Measurements from ENCODE around the gene MXRA7.

The MXRA7 gene

GRCh38 chr17:76672270-76672851 lies 38.4 kb downstream of the MXRA7 start:
- DNase-seq (ENCODE audit: low read depth) = no peak
- no peak for TF ChIP-seq CTCF (IDR thresholded peaks at IDR 0.05; ENCODE audit: low read depth, low read length, missing control alignments)
- peak overlapping the region; percentile 66 for H3K4me3 ChIP-seq (ENCODE audit: low read depth, low read length)

- no peak for TF ChIP-seq CTCF (IDR thresholded peaks at IDR 0.05; ENCODE audit: low read depth, low read length, missing control alignments)
- peak overlapping the region; percentile 66 for H3K4me3 ChIP-seq (ENCODE audit: low read depth, low read length)
Measured at GRCh38 chr17:76671912-76672262, 38.9 kb downstream of the MXRA7 start.

GRCh38 chr17:76671123-76671911 lies 39.4 kb downstream of the MXRA7 start:
- peak overlapping the region; percentile 66 for H3K4me3 ChIP-seq (ENCODE audit: low read depth, low read length)
- peak; percentile 100 for DNase-seq (ENCODE audit: low read depth)
- no peak for TF ChIP-seq CTCF (IDR thresholded peaks at IDR 0.05; ENCODE audit: low read depth, low read length, missing control alignments)

More at GRCh38 chr17:76671912-76672262, 38.9 kb downstream of the MXRA7 start:
- DNase-seq (ENCODE audit: low read depth) = no peak

DNA sequence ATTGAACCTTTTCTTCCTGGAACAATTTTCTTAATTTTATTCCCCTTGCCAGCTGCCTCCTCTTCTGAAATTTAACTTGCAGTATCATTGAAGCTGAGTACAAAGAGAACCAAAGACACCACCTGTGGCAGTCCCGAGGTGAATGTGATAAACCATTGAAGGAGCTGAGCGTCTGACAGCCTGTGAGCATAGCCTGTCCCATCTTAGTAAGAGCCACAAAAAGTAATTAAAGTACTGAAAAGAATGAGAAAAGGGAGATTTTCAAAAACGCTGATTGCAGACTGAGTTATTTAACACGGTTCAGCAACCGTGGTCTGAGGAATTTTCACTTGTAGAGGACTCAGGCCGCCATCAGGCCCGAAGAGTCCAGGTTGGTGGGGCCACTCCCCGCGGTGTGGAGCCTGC lies 40.0 kb downstream of the MXRA7 start:
- no peak for TF ChIP-seq CTCF (IDR thresholded peaks at IDR 0.05; ENCODE audit: low read depth, low read length, missing control alignments)
- H3K4me3 ChIP-seq (ENCODE audit: low read depth, low read length) = no peak overlapping the region

DNA sequence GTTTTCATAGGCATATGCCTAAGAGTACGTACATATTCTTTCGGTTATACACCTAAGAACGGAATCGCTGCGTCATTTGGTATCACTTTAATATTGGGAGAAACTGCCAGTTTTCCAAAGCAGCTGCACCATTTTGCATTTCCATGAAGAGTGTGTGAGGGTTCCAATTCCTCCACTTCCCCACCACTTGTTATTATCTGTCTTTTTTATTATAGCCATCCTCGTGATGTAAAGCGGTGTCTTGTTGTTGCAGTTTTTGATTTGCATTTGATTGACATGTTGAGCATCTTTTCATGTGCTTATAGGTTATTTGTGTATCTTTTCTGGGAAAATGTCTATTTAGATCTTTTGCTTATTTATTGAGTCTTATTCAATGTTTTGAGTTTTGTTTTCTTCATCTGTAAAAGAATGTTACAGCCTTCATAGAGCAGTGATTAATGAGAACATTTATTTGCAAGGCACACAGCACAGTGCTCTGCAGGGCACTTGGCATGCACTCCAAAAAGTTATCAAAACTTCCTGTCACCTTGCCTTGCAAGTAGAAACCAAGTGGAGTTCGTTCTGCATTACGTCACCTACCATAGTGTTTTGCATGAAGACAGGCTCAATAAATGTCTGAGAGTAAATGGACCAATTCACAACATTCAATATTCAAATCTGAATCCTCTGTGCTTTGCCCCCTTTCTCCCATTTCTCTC lies 40.6 kb downstream of the MXRA7 start:
- TF ChIP-seq CTCF (IDR thresholded peaks at IDR 0.05; ENCODE audit: low read depth, low read length, missing control alignments) = no peak
- no peak for DNase-seq (ENCODE audit: low read depth)
- no peak overlapping the region for H3K4me3 ChIP-seq (ENCODE audit: low read depth, low read length)

More for the DNA sequence above, 40.0 kb downstream of the MXRA7 start:
- DNase-seq (ENCODE audit: low read depth) = no peak

DNA sequence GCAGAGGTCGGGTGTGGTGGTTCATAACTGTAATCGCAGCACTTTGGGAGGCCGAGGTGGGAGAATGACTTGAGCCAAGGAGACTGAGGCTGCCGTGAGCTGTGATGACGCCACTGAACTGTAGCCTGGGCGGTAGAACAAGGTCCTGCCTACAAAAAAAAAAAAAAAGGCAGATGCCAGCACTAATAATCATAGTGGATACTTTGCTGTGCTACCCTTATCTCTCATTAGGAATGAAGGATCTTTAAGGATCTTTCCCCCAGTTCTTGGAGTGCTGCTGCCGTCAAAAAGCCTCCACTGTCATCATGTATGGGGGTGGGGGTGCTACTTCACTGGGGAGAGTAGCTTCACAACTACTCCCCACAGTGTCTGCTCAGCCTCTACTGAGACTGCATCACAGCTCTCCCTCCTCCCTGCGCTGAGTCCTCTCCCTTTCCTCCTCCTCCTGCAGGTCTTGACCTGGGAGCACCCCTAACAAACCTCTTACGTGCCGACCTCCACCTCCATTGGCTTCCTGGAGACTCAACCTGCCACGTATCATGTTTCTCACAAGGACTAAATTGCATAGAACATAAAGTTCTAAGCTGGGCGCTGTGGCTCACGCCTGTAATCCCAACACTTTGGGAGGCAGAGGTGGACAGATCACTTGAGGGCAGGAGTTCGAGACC lies 42.8 kb downstream of the MXRA7 start:
- TF ChIP-seq CTCF (IDR thresholded peaks at IDR 0.05; ENCODE audit: low read depth, low read length, missing control alignments) = no peak
- DNase-seq (ENCODE audit: low read depth) = no peak

More for the DNA sequence above, 42.8 kb downstream of the MXRA7 start:
- no peak overlapping the region for H3K4me3 ChIP-seq (ENCODE audit: low read depth, low read length)

Measured in GM12864 (cell line).